Prostate gland (tissue), 2 donors: ENCODE data around the gene GPATCH2. TPM values are rescaled to one million over a fixed set of nuclear protein-coding genes. Genes with fewer than 3 reads are reported as not detected.
"Not testable (repeated sequence)": the region's sequence is repeated elsewhere in the genome, so short reads cannot be mapped to it uniquely, and the experiment has no call there.

Source experiments
- DNase-seq: peaks from one replicate; pipeline ENCODE4 v3.0.0-alpha.2; 2019; ENCODE audit warnings: low spot score
- H3K27ac ChIP-seq, 2 donors: fragments of 200-600 bp; sonication (generic); 2 replicates each; pipeline ENCODE4 v1.5.1; 2017 to 2019
- H3K27me3 ChIP-seq: fragments of 200-600 bp; sonication (generic); replicated peaks from 2 replicates; pipeline ENCODE4 v1.5.1; 2019; ENCODE audit not compliant: insufficient read depth
- H3K36me3 ChIP-seq, 2 donors: fragments of 200-600 bp; sonication (generic); 1 replicate in 1 of 2; 2 replicates in 1 of 2; pipeline versions ENCODE4 v1.5.1 to v1.8.1; 2017 to 2019
- H3K4me1 ChIP-seq: fragments of 200-600 bp; sonication (generic); replicated peaks from 2 replicates; pipeline ENCODE4 v1.5.1; 2019
- H3K4me3 ChIP-seq, 2 donors: fragments of 200-600 bp; sonication (generic); 2 replicates each; pipeline ENCODE4 v1.5.1; 2017 to 2019
- H3K9me3 ChIP-seq: fragments of 200-600 bp; sonication (generic); 2 replicates; pipeline ENCODE4 v1.5.1; 2017
- POLR2A ChIP-seq: fragments of 450-650 bp; IDR thresholded peaks from one replicate; pipeline ENCODE4 v1.6.1; 2016; ENCODE audit warnings: antibody characterized with exemption, mild to moderate bottlenecking
- POLR2AphosphoS5 ChIP-seq: sonication (generic); formaldehyde crosslinking; IDR thresholded peaks from one replicate; pipeline ENCODE4 v1.6.1; 2017; ENCODE audit warnings: antibody characterized with exemption
- WGBS: methylation state at CpG from one replicate; pipeline ENCODE4 v1.1.5; 2018; 5-methylcytosine and 5-hydroxymethylcytosine counted together
- intact Hi-C: fragments of 100-400 bp; cut with DNase I; formaldehyde crosslinking; loops from one replicate; pipeline ENCODE4 v1.14.2; 2022
- total RNA-seq, 2 donors: library from RNA; depleted of rRNA; stranded (reverse); fragments of >200 nt; gene quantifications; one replicate each; pipeline ENCODE4 v1.1.0, GENCODE V29; 2016
- TF ChIP-seq, protein P1 (sequence below), 4 experiments: fragments of 200-600 bp in 2 of 4; fragments of 450-650 bp in 2 of 4; sonication (generic) in 2 of 4; IDR thresholded peaks; 1 replicate in 3 of 4; 2 replicates in 1 of 4; pipeline ENCODE4 v1.5.1; 2016 to 2019; ENCODE audit warnings: antibody characterized with exemption in 4 of 4, mild to moderate bottlenecking in 2 of 4, moderate library complexity in 2 of 4

GPATCH2 gene
- total RNA-seq, 2 donors from 2014 or later, result 15.1 to 16.8 TPM

DNA sequence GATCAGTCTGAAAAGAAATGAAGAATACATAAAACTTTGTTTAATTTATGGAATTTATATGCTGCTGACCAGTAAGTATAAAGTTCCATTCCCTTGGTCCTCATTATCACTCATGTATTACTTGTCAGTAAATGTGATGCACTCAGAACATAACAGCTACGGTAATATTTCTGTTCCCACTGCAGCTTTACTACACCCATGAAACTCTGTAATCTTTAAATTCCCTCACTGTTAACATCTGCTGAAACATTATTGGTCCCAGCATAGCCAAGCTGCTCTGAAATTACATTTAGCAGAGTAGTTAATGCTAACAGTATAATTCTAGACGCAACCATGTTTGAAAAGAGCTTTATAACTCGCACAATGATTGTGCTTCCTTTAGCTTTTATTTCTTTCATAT is 238.4 kb downstream of the GPATCH2 start:
- Histone ChIP-seq H3K27ac (no peak overlapping the region), H3K36me3 (no peaks in the 10 kb centered on the region), H3K27me3 (peaks cover 4% of the 10 kb centered on the region), H3K4me1 (no peaks in the 10 kb centered on the region), H3K4me3 (no peak overlapping the region), H3K9me3 (no peaks in the 10 kb centered on the region)
- TF ChIP-seq, protein P1, sequence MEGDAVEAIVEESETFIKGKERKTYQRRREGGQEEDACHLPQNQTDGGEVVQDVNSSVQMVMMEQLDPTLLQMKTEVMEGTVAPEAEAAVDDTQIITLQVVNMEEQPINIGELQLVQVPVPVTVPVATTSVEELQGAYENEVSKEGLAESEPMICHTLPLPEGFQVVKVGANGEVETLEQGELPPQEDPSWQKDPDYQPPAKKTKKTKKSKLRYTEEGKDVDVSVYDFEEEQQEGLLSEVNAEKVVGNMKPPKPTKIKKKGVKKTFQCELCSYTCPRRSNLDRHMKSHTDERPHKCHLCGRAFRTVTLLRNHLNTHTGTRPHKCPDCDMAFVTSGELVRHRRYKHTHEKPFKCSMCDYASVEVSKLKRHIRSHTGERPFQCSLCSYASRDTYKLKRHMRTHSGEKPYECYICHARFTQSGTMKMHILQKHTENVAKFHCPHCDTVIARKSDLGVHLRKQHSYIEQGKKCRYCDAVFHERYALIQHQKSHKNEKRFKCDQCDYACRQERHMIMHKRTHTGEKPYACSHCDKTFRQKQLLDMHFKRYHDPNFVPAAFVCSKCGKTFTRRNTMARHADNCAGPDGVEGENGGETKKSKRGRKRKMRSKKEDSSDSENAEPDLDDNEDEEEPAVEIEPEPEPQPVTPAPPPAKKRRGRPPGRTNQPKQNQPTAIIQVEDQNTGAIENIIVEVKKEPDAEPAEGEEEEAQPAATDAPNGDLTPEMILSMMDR (IDR thresholded peaks at IDR 0.05), result no peak
- no peak for TF ChIP-seq POLR2AphosphoS5
- TF ChIP-seq POLR2A, result no peak
- intact Hi-C loops, result no loop called here
- WGBS, result 68% methylated on average over 3 of the region's 3 CpGs
- no peak for DNase-seq

DNA sequence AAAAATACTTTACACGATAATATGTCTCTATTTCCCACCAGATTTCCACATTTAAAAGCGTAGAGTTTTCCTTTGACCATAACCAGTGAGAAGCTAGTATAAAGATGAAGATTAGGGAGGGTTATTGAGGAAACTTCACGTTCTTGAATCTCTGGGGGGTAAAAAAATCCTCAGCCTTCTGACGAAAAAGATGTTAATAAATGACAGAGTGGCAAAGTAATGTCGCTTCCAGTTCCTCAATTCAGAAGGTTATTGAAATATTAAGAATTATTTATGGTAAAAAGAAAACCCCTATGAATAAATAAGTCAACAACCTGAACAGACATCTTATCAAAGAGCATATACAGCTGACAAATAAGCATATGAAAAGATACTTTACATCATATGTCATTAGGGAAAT is 241.0 kb downstream of the GPATCH2 start:
- Histone ChIP-seq H3K36me3 (no peaks in the 10 kb centered on the region), H3K27ac (no peak overlapping the region), H3K9me3 (no peaks in the 10 kb centered on the region), H3K27me3 (no peaks in the 10 kb centered on the region), H3K4me3 (no peak overlapping the region), H3K4me1 (no peaks in the 10 kb centered on the region)
- DNase-seq, result no peak
- TF ChIP-seq POLR2AphosphoS5 (no peak), POLR2A (no peak)
- TF ChIP-seq, protein P1 (IDR thresholded peaks at IDR 0.05), result no peak
- 85% methylated on average over 5 of the region's 5 CpGs for WGBS
- intact Hi-C loops, result no loop called here

DNA sequence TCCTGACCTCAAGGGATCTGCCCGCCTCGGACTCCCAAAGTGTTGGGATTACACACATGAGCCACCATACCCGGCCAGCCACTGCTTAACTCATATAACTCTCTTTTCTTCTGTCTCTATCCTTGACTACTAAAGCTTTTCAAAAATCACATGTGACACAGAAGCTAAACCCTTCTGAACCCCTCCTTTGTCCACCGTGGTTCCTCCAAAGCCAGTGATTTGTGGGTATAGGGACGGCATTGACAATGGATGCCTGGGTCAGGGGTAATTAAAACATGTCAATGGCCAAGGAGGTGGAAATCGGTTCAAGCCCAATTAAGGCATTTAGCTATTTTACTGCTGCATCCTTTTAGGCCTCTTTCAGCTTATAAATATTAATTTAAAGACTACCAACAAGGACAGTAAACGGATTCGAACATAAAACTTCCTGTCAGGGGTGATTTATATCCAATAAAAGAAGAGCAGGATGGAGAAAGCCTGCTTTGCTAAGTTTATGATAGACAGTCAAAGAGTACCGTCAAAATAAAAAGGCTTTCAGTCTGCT is 242.3 kb downstream of the GPATCH2 start:
- DNase-seq, result no peak
- Histone ChIP-seq H3K27me3 (no peaks in the 10 kb centered on the region), H3K27ac (no peak overlapping the region), H3K4me3 (no peak overlapping the region), H3K9me3 (no peaks in the 10 kb centered on the region), H3K4me1 (no peaks in the 10 kb centered on the region), H3K36me3 (no peaks in the 10 kb centered on the region)
- intact Hi-C loops, result no loop called here
- TF ChIP-seq POLR2A, result no peak
- TF ChIP-seq, protein P1 (IDR thresholded peaks at IDR 0.05), result no peak
- no peak for TF ChIP-seq POLR2AphosphoS5
- WGBS, result 51% methylated on average over 9 of the region's 9 CpGs

DNA sequence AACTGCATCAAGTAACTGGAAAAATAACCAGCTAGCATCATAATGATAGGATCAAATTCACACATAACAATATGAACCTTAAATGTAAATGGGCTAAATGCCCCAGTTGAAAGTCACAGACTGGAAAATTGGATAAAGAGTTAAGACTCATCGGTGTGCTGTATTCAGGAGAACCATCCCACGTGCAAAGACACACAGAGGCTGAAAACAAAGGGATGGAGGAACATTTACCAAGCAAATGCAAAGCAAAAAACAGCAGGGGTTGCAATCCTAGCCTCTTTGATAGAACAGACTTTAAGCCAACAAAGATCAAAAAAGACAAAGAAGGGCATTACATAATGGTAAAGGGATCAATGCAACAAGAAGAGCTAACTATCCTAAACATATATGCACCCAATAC is 249.1 kb downstream of the GPATCH2 start:
- H3K27me3 ChIP-seq, DNase-seq, H3K4me3 ChIP-seq, intact Hi-C loops, H3K9me3 ChIP-seq, H3K4me1 ChIP-seq, H3K27ac ChIP-seq, H3K36me3 ChIP-seq: not testable (repeated sequence)
- WGBS, result 30% methylated on average over 2 of the region's 2 CpGs

DNA sequence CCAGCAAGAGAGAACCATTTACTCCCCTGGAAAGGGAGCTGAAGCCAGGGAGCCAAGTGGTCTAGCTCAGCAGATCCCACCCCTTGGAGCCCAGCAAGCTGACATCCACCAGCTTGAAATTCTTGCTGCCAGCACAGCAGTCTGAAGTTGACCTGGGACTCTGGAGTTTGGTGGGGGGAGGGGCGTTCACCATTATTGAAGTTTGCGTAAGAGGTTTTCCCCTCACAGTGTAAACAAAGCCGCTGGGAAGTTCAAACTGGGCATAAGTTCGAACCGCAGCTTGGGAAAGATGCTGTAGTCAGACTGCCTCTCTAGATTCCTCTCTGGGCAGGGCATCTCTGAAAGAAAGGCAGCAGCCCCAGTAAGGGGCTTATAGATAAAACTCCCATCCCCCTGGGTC is 251.1 kb downstream of the GPATCH2 start:
- H3K4me1 ChIP-seq, H3K27ac ChIP-seq, H3K27me3 ChIP-seq, H3K9me3 ChIP-seq, H3K4me3 ChIP-seq, H3K36me3 ChIP-seq, intact Hi-C loops, DNase-seq: not testable (repeated sequence)
- WGBS, result 48% methylated on average over 5 of the region's 5 CpGs

DNA sequence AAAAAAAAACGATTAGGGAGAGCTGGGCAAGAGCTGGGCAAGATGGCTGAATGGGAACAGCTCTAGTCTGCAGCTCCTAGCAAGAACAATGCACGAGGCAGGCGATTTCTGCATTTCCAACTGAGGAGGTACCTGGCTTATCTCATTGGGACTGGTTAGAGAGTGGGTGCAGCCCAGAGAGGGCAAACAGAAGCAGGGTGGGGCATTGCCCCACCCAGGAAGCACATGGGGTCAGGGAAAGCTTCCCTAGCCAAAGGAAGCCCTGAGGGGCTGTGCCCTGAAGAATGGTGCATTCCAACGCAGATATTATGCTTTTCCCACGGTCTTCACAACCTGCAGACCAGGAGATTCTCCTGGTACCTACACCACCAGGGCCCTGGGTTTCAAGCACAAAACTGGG is 251.6 kb downstream of the GPATCH2 start:
- Histone ChIP-seq H3K4me1 (no peaks in the 10 kb centered on the region), H3K4me3 (no peak overlapping the region), H3K27me3 (no peaks in the 10 kb centered on the region), H3K36me3 (no peaks in the 10 kb centered on the region), H3K9me3 (no peaks in the 10 kb centered on the region), H3K27ac (no peak overlapping the region)
- no peak for DNase-seq
- WGBS, result 85% methylated on average over 5 of the region's 5 CpGs
- no peak for TF ChIP-seq POLR2AphosphoS5
- intact Hi-C loops, result no loop called here

Other genes with a start within 250 kb of the GPATCH2 start
- 1 to 10 TPM in 1 of 2 donors, under 1 TPM in 1; 0.96 to 6.4 TPM for gene SPATA17, start 254 bp upstream of the GPATCH2 start, total RNA-seq